CD8-positive, alpha-beta memory T cell (primary cell): Measurements from ENCODE around the gene HELZ. TPM values are rescaled to one million over a fixed set of nuclear protein-coding genes. Genes with fewer than 3 reads are reported as not detected.

ENCODE experiments used
- CTCF ChIA-PET: fragments of 350-600 bp; sonication (Branson Sonifier 250); formaldehyde crosslinking; loops from one replicate; lab custom pipeline; 2021; ENCODE audit warnings: antibody characterized with exemption; lab: Charles Lee
- POLR2A ChIA-PET: fragments of 350-600 bp; sonication (Branson Sonifier 250); formaldehyde crosslinking; loops from one replicate; lab custom pipeline; 2021; ENCODE audit warnings: antibody characterized with exemption; lab: Charles Lee
- DNase-seq, 5 donors: peaks; one replicate each; pipeline versions ENCODE4 v3.0.0 to v3.0.0-alpha.2; 2020 to 2022; ENCODE audit warnings: mixed read lengths in 1 of 5
- H3K27ac ChIP-seq: one replicate; pipeline ENCODE4 v1.7.0; 2013; ENCODE audit warnings: low read depth, mild to moderate bottlenecking, low read length, moderate library complexity
- H3K27me3 ChIP-seq: 2 replicates; pipeline ENCODE4 v1.7.0; 2013; ENCODE audit warnings: low read length, mild to moderate bottlenecking; ENCODE audit not compliant: insufficient read depth, poor library complexity, severe bottlenecking
- H3K36me3 ChIP-seq: 2 replicates; pipeline ENCODE4 v1.7.0; 2013; ENCODE audit warnings: mild to moderate bottlenecking, low read length, moderate library complexity; ENCODE audit not compliant: insufficient read depth
- H3K4me1 ChIP-seq: 2 replicates; pipeline ENCODE4 v1.7.0; 2013; ENCODE audit warnings: mild to moderate bottlenecking, low read length, moderate library complexity; ENCODE audit not compliant: insufficient read depth
- H3K4me3 ChIP-seq: 2 replicates; pipeline ENCODE4 v1.7.0; 2013; ENCODE audit warnings: mild to moderate bottlenecking, low read length
- H3K9me3 ChIP-seq: 2 replicates; pipeline ENCODE4 v1.7.0; 2013; ENCODE audit warnings: mild to moderate bottlenecking, low read length
- H3K27ac Mint-ChIP-seq, 8 donors: one replicate each; pipeline ENCODE4 v1.8.0; 2020 to 2021; ENCODE audit warnings: mixed read lengths in 8 of 8, mild to moderate bottlenecking in 6 of 8, inconsistent platforms in 3 of 8, moderate library complexity in 3 of 8
- H3K27me3 Mint-ChIP-seq, 2 donors: one replicate each; pipeline ENCODE4 v1.8.0; 2020 to 2021; ENCODE audit warnings: mixed read lengths in 2 of 2, mild to moderate bottlenecking in 1 of 2, moderate library complexity in 1 of 2
- H3K36me3 Mint-ChIP-seq, 3 donors: one replicate each; pipeline ENCODE4 v1.8.0; 2020 to 2021; ENCODE audit warnings: mixed read lengths in 3 of 3, inconsistent platforms in 1 of 3, mild to moderate bottlenecking in 1 of 3
- H3K4me1 Mint-ChIP-seq, 3 donors: one replicate each; pipeline ENCODE4 v1.8.0; 2020 to 2021; ENCODE audit warnings: mixed read lengths in 3 of 3, inconsistent platforms in 1 of 3, mild to moderate bottlenecking in 1 of 3
- H3K4me3 Mint-ChIP-seq, 7 donors: one replicate each; pipeline ENCODE4 v1.8.0; 2020 to 2021; ENCODE audit warnings: mixed read lengths in 7 of 7, mild to moderate bottlenecking in 6 of 7, moderate library complexity in 4 of 7, inconsistent platforms in 2 of 7
- H3K9me3 Mint-ChIP-seq, 5 donors: one replicate each; pipeline ENCODE4 v1.8.0; 2020 to 2022; ENCODE audit warnings: mixed read lengths in 5 of 5, mild to moderate bottlenecking in 3 of 5, moderate library complexity in 2 of 5, inconsistent platforms in 1 of 5
- polyA plus RNA-seq: library from polyadenylated mRNA; unstranded; fragments of 300-500 nt; fragmentation: Illumina TruSeq; gene quantifications from one replicate; pipeline ENCODE4 v1.2.3, GENCODE V29; 2021
- total RNA-seq, 2 experiments: library from RNA; stranded (reverse); gene quantifications; one replicate each; pipeline ENCODE4 v1.2.3, GENCODE V29; 2021

HELZ gene
- total and polyA plus RNA-seq, 3 experiments from 2014 or later: 56.4 to 85.0 (median 62.5) TPM

DNA sequence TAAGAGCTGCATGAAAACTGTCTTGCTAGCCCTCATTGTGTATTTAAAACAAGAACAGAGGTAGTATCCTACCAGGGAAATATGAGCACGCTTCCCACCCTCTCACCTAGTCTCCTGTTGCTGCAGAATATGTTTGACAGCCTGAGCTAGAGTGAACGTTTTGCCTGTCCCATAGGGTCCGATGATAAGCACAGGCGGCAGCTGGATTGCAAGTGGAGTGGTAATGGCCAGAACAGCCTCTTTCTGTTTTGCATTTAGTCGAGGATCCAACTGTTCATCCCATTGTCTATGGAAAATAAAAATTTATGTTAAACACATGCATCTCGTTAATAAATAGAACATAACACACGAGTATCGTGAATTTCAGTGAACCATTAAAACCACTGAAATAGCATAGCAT lies 84.2 kb downstream of the HELZ start:
- H3K27ac ChIP-seq: no peak overlapping the region
- peaks cover 20 to 75% (median 39%) of the 10 kb centered on the region in 3 donors for H3K36me3 Mint-ChIP-seq
- peaks cover 11% of the 10 kb centered on the region for H3K36me3 ChIP-seq
- H3K27me3 Mint-ChIP-seq: no peaks in the 10 kb centered on the region
- POLR2A ChIA-PET: no interaction called here
- H3K4me3 ChIP-seq: no peak overlapping the region
- no peak overlapping the region for H3K27ac Mint-ChIP-seq
- no peaks in the 10 kb centered on the region for H3K9me3 Mint-ChIP-seq
- no peaks in the 10 kb centered on the region for H3K9me3 ChIP-seq
- CTCF ChIA-PET: no interaction called here
- no peaks in the 10 kb centered on the region for H3K27me3 ChIP-seq
- H3K4me3 Mint-ChIP-seq: no peak overlapping the region
- peaks cover 22 to 44% (median 29%) of the 10 kb centered on the region in 3 donors for H3K4me1 Mint-ChIP-seq
- DNase-seq: no peak
- H3K4me1 ChIP-seq: no peaks in the 10 kb centered on the region

DNA sequence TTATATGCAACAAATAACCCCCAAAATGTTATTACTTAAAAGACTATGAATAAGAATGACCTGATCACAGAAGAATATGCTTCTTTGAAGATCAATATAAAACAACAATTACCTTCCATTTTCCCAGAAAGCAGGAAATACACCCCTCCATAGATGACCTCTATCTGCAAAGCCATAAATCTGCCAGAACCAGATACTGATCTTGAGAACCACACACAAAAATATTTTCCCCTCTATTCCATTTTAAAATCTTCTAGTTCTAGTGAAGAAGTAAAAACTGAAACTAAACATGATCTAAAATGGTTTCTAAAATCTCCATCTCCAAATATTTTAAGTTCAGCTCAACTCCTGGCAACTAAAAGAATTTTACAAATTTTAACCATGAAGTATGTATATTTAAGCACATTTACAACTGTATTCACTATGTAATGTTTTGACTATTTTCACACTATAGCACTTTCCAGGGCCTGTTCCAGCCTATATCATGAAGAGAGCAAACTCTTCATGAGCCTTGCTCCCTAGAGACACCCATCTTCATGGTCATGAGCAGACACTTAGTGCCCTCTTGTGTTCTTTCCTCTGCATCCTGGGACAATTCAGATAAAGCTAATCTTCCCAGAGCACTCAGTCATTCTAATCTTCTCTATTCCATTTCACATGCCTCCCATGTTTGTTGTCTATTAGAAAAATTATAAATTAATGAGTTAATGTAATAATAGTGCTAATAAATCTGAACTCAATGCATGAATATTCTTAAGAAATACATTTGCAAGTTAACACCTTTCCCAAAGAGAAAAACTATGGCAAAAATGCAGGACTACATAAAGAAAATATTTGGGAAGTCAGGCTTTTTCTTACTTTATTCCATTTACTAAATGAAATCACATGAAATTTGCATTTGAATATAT lies 87.0 kb downstream of the HELZ start:
- H3K27ac ChIP-seq: no peak overlapping the region
- ChIA-PET POLR2A (no interaction called here), CTCF (interaction anchor here (1.3 kb wide), 1 partner anchor 9 kb away, joined by 3 read pairs; no protein-coding TSS in a partner anchor)
- Mint-ChIP-seq H3K4me1 (peaks cover 24 to 43% (median 40%) of the 10 kb centered on the region in 3 donors), H3K9me3 (no peaks in the 10 kb centered on the region), H3K4me3 (peak overlapping the region in 1 of 7 donors; percentile 6), H3K36me3 (peaks cover 17 to 61% (median 23%) of the 10 kb centered on the region in 3 donors), H3K27ac (peak overlapping the region in 7 of 8 donors; percentile 5 to 81 (median 38)), H3K27me3 (no peaks in the 10 kb centered on the region)
- H3K27me3 ChIP-seq: no peaks in the 10 kb centered on the region
- H3K4me3 ChIP-seq: no peak overlapping the region
- no peaks in the 10 kb centered on the region for H3K4me1 ChIP-seq
- DNase-seq: no peak
- H3K36me3 ChIP-seq: peaks cover 1% of the 10 kb centered on the region
- H3K9me3 ChIP-seq: no peaks in the 10 kb centered on the region

DNA sequence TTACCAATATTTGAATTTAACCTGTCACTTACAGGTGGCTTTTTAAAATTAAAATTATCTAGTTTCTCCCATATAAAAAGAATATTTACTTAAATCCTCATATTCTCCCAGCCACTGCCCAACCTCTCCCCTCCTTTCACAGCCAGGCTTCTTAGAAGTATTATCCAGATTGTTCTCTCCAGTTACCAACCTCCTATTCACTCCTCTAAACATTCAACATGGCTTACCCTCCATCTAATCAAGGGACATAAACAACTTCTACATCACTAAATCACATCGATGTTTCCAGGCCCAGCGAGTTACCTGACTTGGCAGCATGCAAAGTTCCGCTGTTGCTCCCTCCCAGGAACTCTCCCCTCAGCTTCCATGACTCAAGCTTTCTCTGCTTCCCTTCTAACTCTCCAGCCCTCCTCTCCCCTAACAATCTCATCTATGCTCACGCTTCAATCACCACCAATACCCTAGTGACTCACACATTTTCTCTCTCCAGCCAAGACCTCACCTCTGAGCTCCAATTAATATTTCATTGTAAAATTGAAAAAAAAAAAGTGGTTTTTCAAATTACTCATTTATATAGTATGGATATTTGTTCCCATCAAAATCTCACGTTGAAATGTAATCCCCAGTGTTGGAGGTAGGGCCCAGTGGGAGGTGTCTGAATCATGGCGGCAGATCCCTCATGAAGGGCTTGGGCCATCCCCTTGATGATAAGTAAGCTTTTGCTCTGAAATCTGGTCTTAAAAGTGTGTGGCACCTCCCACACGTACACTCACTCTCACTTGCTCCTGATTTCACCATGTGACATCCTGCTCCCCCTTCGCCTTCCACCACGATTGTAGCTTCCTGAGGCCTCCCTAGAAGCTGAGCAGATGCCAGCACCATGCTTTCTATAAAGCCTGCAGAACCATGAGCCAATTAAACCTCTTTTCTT lies 88.5 kb downstream of the HELZ start:
- Histone ChIP-seq H3K4me1 (no peaks in the 10 kb centered on the region), H3K27ac (no peak overlapping the region), H3K9me3 (no peaks in the 10 kb centered on the region), H3K4me3 (no peak overlapping the region), H3K36me3 (peaks cover 4% of the 10 kb centered on the region), H3K27me3 (no peaks in the 10 kb centered on the region)
- Mint-ChIP-seq H3K4me3 (peak overlapping the region in 1 of 7 donors; percentile 18), H3K27ac (peak overlapping the region in 5 of 8 donors; percentile 0 to 88 (median 12)), H3K27me3 (no peaks in the 10 kb centered on the region), H3K36me3 (peaks cover 17 to 64% (median 21%) of the 10 kb centered on the region in 3 donors), H3K9me3 (no peaks in the 10 kb centered on the region), H3K4me1 (peaks cover 33 to 45% (median 40%) of the 10 kb centered on the region in 3 donors)
- no peak for DNase-seq
- ChIA-PET CTCF (no interaction called here), POLR2A (no interaction called here)

DNA sequence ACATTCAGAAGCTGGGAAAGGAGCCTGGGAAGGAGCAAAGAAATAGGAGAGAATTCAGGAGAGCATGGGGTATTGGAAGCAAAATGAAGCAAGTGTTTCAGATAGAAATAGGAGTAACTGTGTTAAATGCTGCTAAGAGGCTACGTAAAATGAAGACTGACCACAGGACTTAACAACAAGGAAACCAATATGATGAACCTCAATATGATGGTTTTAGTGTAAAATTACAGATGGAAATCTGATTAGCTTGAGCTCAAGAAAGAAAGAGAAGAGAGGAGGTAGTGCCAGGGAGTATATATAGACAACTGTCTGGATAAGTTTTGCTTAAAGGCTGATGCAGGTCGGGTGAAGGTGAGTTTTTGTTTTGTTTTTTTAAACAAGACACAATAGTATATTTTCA lies 92.2 kb downstream of the HELZ start:
- H3K36me3 ChIP-seq: peaks cover 14% of the 10 kb centered on the region
- H3K4me3 ChIP-seq: no peak overlapping the region
- Mint-ChIP-seq H3K27me3 (no peaks in the 10 kb centered on the region), H3K27ac (peak overlapping the region in 5 of 8 donors; percentile 1 to 72 (median 35)), H3K9me3 (no peaks in the 10 kb centered on the region), H3K4me3 (no peak overlapping the region), H3K4me1 (peaks cover 21 to 29% (median 26%) of the 10 kb centered on the region in 3 donors), H3K36me3 (peaks cover 14 to 63% (median 29%) of the 10 kb centered on the region in 3 donors)
- no peak for DNase-seq
- no peaks in the 10 kb centered on the region for H3K4me1 ChIP-seq
- CTCF ChIA-PET: interaction anchor here (0.6 kb wide), 1 partner anchor 210 kb away, joined by 3 read pairs; no protein-coding TSS in a partner anchor
- H3K27me3 ChIP-seq: no peaks in the 10 kb centered on the region
- no peak overlapping the region for H3K27ac ChIP-seq
- H3K9me3 ChIP-seq: no peaks in the 10 kb centered on the region
- POLR2A ChIA-PET: no interaction called here

DNA sequence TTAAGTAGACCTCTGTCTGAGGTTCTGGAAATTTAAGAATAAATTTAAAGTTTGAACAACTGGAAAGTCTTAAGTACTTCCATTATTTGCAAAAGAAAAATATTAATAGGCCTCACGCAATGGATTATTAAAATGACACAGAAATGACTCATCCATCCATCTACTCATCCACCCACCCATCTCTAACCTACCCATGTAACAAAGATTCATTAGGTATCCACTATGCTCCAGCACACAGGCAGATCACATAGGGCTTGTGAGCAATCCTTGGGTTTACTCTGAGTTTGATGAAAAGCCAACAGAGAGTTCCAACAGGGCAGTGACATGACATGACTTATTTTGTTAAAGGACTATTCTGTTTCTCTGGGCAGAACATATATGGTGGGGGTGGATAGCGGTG lies 93.3 kb downstream of the HELZ start:
- no peak for DNase-seq
- POLR2A ChIA-PET: no interaction called here
- H3K27ac Mint-ChIP-seq: peak overlapping the region in 4 of 8 donors; percentile 1 to 49 (median 38)
- Histone ChIP-seq H3K9me3 (no peaks in the 10 kb centered on the region), H3K27ac (no peak overlapping the region), H3K36me3 (peaks cover 17% of the 10 kb centered on the region), H3K27me3 (no peaks in the 10 kb centered on the region), H3K4me3 (no peak overlapping the region), H3K4me1 (no peaks in the 10 kb centered on the region)
- H3K27me3 Mint-ChIP-seq: no peaks in the 10 kb centered on the region
- CTCF ChIA-PET: no interaction called here
- H3K36me3 Mint-ChIP-seq: peaks cover 6 to 66% (median 23%) of the 10 kb centered on the region in 3 donors
- no peak overlapping the region for H3K4me3 Mint-ChIP-seq
- H3K9me3 Mint-ChIP-seq: no peaks in the 10 kb centered on the region
- peaks cover 12 to 21% (median 19%) of the 10 kb centered on the region in 3 donors for H3K4me1 Mint-ChIP-seq

DNA sequence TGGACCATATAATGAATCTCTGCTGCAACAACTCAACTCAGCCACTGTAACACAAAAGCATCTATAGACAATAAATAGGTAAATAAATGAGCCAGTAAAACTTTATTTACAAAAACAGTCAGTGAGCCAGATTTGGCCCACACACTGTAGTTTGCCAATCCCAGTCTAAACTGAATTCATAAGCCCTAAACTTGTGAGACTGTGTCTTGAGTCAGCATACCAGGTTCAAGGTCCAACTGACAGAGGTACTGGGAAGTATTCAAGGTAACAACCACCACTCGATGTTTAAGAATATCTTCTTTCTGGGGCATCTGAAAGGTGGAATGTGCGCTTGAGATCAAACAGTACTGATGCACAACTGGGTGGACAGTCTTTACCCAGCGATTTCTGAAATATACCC lies 94.2 kb downstream of the HELZ start:
- DNase-seq: no peak
- Mint-ChIP-seq H3K36me3 (peaks cover 0 to 69% (median 18%) of the 10 kb centered on the region in 3 donors), H3K9me3 (no peaks in the 10 kb centered on the region), H3K27me3 (no peaks in the 10 kb centered on the region), H3K4me1 (peaks cover 7 to 16% (median 14%) of the 10 kb centered on the region in 3 donors), H3K4me3 (no peak overlapping the region), H3K27ac (peak overlapping the region in 1 of 8 donors; percentile 1)
- POLR2A ChIA-PET: no interaction called here
- Histone ChIP-seq H3K36me3 (peaks cover 17% of the 10 kb centered on the region), H3K4me3 (no peak overlapping the region), H3K27ac (no peak overlapping the region), H3K4me1 (no peaks in the 10 kb centered on the region), H3K27me3 (no peaks in the 10 kb centered on the region), H3K9me3 (no peaks in the 10 kb centered on the region)
- CTCF ChIA-PET: no interaction called here

DNA sequence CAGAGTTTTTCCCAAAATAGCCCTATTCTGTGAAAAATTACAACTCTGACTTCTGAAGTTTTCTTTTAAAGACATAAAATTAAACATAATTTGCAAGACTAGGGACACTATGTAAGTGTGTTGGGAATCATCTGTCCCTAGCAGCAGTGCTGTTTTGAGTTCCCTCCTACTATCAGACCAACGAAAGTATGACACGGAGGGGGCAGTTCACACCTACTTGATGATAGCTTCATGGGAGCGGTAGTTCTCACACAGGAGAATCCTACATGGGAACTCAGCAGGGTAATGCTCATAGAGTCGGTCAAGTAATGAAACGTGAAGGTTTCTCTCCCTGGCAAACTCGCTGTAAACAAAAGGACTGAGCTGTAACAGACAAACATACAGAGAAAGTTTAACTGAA lies 96.6 kb downstream of the HELZ start:
- no peaks in the 10 kb centered on the region for H3K27me3 ChIP-seq
- Mint-ChIP-seq H3K9me3 (no peaks in the 10 kb centered on the region), H3K27ac (peak overlapping the region in 2 of 8 donors; percentile 33 to 62), H3K4me3 (no peak overlapping the region), H3K27me3 (no peaks in the 10 kb centered on the region), H3K4me1 (peaks cover 7 to 11% (median 7%) of the 10 kb centered on the region in 3 donors), H3K36me3 (peaks cover 7 to 85% (median 30%) of the 10 kb centered on the region in 3 donors)
- ChIA-PET CTCF (no interaction called here), POLR2A (no interaction called here)
- no peak for DNase-seq
- H3K36me3 ChIP-seq: peaks cover 17% of the 10 kb centered on the region
- no peak overlapping the region for H3K27ac ChIP-seq
- no peaks in the 10 kb centered on the region for H3K9me3 ChIP-seq
- H3K4me3 ChIP-seq: no peak overlapping the region
- H3K4me1 ChIP-seq: no peaks in the 10 kb centered on the region
